D721Med (cell line): Measurements from ENCODE around the gene IBTK.
"Not testable (repeated sequence)": the region's sequence is repeated elsewhere in the genome, so short reads cannot be mapped to it uniquely, and the experiment has no call there.

Experiments used
- DNase-seq: peaks from one replicate; pipeline ENCODE4 v3.0.0; 2011; ENCODE audit warnings: low spot score; ENCODE audit not compliant: insufficient read length
- FAIRE-seq: peaks from 2 replicates; lab custom pipeline; 2011; peaks lifted over from hg19 to GRCh38; lab: Jason Lieb, UNC
- CTCF ChIP-seq: IDR thresholded peaks from 2 replicates; pipeline ENCODE4 v1.5.1; 2012; ENCODE audit warnings: mild to moderate bottlenecking, control low read depth; ENCODE audit not compliant: insufficient read depth; ENCODE audit errors: missing control alignments

The IBTK gene

GRCh38 chr6:82144852-82145340 is 102.6 kb downstream of the IBTK start:
- no peak for TF ChIP-seq CTCF
- no peak for FAIRE-seq
- DNase-seq = no peak

GRCh38 chr6:82144007-82144851 is 103.3 kb downstream of the IBTK start:
- no peak for TF ChIP-seq CTCF
- FAIRE-seq = no peak
- no peak for DNase-seq

GRCh38 chr6:82143041-82143481 is 104.5 kb downstream of the IBTK start:
- FAIRE-seq = no peak
- no peak for DNase-seq
- no peak for TF ChIP-seq CTCF

- TF ChIP-seq CTCF = no peak
- no peak for DNase-seq
- FAIRE-seq = no peak
Measured at GRCh38 chr6:82142524-82142923, 105.0 kb downstream of the IBTK start.

GRCh38 chr6:82138075-82138791 is 109.3 kb downstream of the IBTK start:
- no peak for TF ChIP-seq CTCF
- FAIRE-seq (no peak), DNase-seq (no peak)

GRCh38 chr6:82131441-82131840 is 116.1 kb downstream of the IBTK start:
- DNase-seq (no peak), FAIRE-seq (no peak)
- TF ChIP-seq CTCF = no peak

GRCh38 chr6:82129797-82130196 is 117.7 kb downstream of the IBTK start:
- TF ChIP-seq CTCF = no peak
- DNase-seq (no peak), FAIRE-seq (no peak)

GRCh38 chr6:82128973-82129372 is 118.6 kb downstream of the IBTK start:
- DNase-seq = not testable (repeated sequence)

More at GRCh38 chr6:82128973-82129372, 118.6 kb downstream of the IBTK start:
- FAIRE-seq = not testable (repeated sequence)
